Stimulated activated CD8-positive, alpha-beta memory T cell treated with anti-CD3 and anti-CD28 coated beads, Interleukin-12 subunit alpha, Interleukin-12 subunit beta, amount 100 ng/mL, for 1 hour (primary cell): ENCODE measurements around the gene NHLRC4.
A peak's percentile ranks its signal among the peaks of the same experiment; 100 is the strongest.

Experiments
- DNase-seq: peaks from one replicate; pipeline ENCODE4 v3.0.0-alpha.2; 2020; ENCODE audit warnings: low read depth

NHLRC4 gene

DNA sequence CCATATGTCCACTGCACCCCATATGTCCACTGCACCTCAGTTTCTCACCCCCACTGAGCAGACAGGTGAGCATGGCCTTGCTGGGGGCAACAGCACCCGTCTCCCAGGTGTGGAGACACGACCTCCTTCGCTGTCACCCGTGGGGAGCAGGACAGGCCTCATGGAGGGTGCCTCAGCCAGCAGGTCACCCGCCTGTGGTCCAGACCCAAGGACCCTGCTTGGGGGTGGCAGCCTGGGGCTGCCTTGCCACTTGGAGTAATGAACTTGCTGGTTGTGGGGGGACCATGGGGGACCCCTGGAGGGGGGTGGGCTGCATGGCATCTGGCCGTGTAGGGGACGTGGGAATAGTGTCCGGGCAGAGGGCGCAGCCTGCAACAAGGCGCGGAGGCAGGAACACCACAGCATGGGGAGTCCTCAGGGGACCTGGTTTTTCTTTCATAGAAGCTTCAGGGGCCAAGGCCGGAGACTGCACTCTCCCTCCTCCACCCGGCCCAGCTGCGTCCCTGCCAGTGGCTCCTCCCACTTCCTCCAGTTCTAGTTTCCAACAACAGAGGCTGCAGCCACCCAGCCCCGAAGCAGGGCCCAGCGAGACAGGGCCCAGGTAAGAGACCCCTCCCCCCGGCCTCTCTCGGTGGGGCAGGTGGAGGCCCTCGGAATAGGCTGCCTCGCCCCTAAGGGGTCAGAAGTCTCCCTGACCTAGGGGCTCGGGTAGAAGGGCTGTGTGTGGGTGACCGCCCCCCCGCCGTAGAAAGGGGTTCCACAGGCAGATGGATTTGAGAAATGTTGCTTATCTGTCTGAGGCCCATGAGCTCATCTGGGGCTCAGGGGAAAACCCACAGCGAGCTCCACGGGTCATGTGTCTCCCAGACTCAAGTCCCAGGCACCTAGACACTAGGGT lies at the start of gene NHLRC4:
TSS of gene NHLRC4 (plus strand) at position 531 of the 898 bp plus-strand sequence. CDS start 1,043 bp downstream, outside the sequence.
- no peak for DNase-seq

- no peak for DNase-seq
These were observed 47.9 kb upstream of the NHLRC4 start for GRCh38 chr16:518858-519257.

DNA sequence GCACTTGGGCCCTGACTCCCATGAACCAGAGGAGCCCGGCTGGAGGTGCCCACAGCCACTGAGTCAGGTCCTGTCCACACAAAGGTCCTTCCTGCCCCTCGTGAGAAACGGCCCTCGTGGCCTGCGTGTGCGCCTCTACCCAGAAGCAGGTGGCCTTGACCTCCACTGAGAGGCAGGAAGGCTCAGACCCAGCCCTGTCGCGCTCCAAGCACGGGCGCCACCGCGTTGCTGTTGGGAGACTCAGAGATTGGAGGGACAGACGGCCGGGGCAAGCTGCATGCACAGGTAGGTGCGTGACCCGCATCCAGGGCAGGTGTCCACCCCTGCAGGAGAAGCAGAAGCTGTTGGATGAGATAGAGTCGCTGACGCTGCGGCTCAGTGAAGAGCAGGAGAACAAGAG lies 47.4 kb upstream of the NHLRC4 start:
- no peak for DNase-seq

GRCh38 chr16:519841-520687 lies 46.7 kb upstream of the NHLRC4 start:
- DNase-seq = no peak

- no peak for DNase-seq
These were observed 46.0 kb upstream of the NHLRC4 start for GRCh38 chr16:520847-521246.

DNA sequence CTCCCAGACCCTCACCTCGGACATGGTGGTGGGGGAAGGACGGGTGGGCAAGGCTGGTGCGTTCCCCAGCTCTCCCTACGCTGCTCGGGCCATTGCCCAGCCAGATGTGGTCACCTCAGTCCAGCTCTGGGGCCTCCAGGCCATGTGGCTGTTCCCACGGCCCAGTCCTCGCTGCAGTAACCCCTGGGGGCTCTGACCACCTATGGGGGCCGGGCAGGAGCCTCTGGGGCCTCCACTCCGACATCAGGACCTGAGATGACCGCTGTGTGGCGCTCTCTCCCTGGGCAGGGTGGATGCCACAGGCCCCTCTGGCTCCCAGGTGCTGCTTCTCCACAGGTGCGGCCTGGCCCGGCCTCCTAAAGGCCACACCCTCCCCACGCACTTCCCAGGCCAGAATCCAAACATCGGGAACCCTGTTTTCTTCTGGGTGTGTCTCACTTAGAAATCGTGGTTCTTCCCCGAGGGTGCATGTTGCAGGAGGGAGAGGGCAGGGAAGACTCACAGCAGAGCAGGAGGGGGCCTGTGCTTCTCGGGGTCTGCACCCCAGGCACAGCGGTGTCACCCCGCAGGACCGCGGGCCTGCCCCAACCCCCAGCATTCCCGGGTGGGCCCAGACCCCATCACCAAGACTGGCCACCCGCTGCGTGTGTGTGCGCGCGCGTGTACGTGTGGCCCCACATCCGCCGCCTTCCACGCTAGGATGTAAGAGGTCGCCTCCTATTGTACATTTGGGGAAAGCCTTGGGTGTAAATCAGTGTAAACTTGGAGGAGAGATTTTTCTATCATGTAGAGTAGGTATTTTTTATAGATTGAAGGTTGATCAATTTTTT lies 45.2 kb upstream of the NHLRC4 start:
- DNase-seq = no peak

DNA sequence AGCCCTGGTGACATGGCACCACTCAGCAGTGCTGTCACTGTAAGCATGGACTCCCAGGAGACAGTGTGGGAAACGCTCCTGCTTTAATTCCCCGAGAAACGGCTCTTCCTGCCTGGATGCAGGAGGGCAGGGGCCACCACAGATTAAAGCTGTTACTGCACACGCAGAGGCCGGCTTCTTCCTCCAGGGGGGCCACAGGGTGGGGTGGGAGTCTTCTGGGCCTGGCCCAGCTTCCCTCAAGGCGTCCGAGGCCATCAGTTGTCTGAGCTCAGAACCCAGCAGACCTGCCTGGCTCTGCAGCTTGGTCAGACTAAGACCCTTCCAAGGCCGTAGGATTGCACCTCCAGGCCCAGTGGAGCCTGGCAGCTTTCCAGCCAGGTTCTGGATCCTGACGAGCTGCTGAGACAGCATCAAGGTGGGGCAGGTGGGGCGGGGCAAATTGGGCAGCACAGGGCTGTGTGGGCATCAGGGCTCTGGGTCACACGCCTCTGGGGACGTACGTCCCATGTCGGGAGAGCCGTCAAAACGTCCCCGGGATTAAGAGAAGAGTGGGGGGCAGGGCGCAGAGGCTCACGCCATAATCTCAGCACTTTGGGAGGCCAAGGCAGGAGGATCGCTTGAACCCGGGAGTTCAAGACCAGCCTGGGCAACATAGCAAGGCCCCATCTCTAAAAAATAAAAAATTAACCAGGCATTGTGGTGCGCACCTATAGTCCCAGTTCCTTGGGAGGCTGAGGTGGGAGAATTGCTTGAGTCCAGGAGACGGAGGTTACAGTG lies 44.3 kb upstream of the NHLRC4 start:
- DNase-seq = no peak

- DNase-seq = no peak
These were observed 43.6 kb upstream of the NHLRC4 start for GRCh38 chr16:523097-523741.

GRCh38 chr16:524274-525040 lies 42.3 kb upstream of the NHLRC4 start:
- no peak for DNase-seq

DNA sequence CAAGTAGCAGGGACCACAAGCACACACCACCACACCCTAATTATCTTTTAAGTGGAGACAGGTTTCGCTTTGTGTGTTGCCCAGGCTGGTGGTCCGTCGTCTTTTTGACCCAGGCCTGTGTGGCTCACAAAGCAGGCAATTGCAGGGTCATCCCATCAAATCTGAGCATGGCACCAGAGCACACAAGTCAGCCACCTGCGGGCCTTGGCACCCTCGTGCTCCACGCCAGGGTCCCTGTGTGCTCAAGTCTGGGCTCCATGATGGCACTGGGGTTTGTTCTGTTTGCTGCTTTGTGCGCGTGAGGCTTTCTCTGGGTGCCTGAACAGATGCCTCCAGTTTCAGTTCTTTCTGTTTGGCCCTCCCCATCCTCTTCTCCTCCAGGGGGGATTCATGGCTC lies 41.7 kb upstream of the NHLRC4 start:
- no peak for DNase-seq

- DNase-seq = peak; percentile 36
These were observed 41.2 kb upstream of the NHLRC4 start for GRCh38 chr16:525520-526180.

DNA sequence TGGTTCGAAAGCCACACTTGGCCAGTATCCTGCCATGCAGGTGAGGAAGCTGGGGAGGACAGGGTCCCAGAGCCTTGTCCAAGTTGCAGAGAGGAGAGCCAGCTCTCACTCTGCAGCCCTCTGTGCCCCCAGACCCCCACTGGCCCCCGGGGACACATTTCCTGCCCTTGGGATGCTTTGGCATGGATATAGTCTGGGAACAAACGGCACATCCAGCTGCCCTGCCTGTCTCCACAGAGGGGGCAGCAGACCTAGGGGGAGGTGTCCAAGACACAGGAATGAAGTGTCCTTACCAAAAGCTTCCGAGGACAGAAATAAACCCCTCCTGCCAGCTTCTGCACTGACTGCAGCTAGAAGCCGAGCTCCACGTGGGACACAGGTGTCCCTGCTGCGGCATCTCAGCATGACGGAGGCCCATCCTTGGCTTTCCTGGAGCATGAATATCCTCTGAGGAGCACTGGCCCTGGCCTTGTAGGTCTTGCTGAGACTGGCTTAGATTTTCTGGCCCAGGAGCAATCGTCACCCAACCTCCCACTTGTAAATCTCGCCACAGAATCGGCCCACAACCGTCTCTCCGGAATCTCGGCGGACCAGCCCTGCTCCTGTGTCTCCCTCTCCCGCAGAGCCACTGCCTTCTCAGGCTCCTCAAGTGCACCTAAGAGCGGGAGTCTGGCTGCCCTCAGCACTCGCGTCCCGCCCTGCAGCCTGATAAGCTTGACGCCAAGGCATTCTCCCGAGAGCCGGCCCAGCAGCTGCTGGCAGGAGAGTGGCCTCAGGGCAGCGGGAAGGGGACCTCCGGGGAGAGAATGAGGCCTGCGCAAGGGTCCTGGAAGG lies 40.4 kb upstream of the NHLRC4 start:
- no peak for DNase-seq

DNA sequence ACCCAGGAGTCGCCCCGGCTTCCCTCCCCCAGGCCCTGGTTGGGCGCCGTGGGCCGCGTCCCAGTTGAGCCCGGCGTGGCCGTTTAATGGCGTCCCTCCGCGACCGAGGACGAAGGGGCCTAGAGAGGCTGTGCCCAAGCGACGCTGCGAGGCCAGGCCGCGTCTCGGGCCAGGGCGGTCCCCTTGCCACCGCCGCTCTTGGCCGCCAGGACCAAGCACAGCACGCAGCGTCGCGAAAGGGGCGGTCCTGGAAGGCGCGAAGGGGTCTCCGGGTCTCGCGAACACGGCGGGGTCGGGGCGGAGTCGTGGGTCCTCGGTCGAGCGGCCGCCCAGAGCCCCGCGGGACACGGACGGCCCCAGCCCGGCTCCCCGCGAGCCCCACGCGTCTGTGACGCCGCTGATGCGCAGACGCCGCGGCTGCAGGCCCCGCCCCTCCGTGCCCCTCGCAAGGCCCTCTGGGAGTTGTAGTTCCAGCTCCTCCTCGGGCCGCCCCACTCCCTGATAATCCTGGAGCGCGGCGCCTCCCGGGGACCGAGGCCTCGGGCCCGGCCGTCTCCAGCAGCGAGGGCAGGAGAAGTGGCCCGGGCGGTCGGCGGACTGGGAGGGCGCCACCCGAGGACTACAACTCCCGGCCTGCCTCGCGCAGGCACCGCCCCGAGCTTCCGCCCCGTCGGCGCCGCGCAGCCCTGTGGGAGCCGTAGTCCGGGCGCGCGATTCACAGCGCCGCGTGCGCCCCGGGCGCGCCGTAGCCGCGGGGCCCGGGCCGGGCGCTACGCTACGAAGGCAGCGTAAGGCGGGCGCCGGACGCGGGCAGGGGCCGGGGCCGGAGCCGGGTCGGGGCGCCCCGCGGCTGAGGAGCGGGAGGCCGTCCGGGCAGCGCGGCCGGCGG lies 39.5 kb upstream of the NHLRC4 start, which contains the start of gene CAPN15:
TSS of gene CAPN15 (plus strand) at position 698 of the 889 bp plus-strand sequence. CDS start 19,127 bp downstream, outside the sequence.
- DNase-seq = peak; percentile 71

DNA sequence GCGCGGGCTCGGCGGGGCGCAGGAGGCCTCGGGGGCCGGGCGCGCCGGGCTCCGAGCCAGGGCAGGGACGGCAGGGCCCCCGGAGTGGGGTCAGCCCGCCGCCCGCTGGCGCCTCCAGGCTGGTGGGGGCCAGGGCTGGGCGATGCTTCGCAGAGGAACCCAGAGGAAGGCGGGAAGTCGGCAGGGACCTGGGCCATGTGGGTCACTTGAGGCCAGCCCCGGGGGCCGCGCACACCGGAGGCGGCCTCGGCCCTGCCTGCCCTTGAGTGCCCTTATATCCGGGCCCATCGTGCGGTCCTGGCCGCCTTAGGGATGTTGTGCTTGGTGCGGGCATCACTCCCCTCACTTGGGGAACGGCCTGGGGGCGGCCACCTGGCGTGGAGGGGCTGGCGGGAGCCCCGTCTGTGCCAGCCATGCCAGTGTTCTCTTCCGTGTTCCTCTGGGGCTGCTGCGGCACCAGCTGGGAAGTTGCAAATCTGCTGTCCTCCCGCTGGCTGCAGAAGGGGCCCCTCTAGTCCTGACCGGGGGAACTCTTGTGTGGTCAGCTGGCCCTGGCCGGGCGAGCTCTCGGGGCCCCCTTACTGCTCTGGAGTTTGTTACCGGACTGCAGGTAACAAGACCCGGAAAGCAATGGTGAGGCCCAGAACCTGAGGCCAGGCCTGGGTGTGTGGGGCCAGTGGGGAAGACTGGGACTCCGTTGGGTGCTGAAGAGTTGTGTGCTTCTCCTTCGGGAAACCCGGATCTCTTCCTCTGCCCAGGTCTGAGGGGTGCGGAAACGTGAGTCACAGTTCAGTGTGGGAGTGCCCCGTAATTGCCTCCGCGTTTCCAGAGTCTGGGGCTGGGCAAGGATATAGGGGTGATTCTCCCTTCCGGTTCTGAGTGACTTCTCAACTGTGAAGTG lies 38.4 kb upstream of the NHLRC4 start:
- no peak for DNase-seq

- no peak for DNase-seq
These were observed 37.7 kb upstream of the NHLRC4 start for GRCh38 chr16:529012-529575.
